Breast epithelium (tissue), 3 donors: Measurements from ENCODE around the gene MDFI.

Source experiments
- POLR2AphosphoS5 ChIP-seq, 3 donors: sonication (generic); formaldehyde crosslinking; IDR thresholded peaks; one replicate each; pipeline ENCODE4 v1.6.1; 2017; ENCODE audit warnings: antibody characterized with exemption in 3 of 3
- TF ChIP-seq, protein P1 (sequence below), 3 donors: fragments of 450-650 bp; IDR thresholded peaks; one replicate each; pipeline ENCODE4 v1.5.1; 2016 to 2017; ENCODE audit warnings: antibody characterized with exemption in 3 of 3, mild to moderate bottlenecking in 3 of 3, moderate library complexity in 3 of 3

DNA sequence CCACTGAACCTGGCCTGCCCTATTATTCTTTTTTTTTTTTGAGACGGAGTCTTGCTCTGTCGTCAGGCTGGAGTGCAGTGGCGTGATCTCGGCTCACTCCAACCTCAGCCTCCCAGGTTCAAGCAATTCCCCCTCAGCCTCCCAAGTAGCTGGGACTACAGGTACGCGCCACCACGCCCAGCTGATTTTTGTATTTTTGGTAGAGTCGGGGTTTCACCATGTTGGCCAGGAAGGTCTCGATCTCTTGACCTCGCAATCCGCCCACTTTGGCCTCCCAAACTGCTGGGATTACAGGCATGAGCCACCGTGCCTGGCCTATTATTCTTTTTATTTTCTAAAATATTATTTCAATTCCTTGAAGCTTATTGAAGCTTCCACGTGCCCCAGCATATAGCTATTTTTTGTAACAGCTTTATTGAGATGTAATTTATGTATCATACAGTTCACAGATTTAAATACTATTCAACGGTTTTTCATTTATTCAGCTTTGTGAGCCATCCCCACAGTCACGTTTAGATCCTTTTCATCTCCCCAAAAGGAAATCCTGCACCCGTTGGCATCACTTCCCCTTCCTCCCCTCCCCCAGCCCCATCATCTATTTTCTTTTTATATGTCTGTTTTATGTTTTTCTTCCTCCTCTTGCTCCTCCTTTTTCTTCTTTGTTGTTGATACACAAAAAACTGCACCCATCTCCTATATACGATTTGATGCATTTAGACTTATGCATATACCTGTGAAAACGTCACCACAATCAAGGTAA, 13.5 kb upstream of the MDFI start:
- TF ChIP-seq, protein P1, sequence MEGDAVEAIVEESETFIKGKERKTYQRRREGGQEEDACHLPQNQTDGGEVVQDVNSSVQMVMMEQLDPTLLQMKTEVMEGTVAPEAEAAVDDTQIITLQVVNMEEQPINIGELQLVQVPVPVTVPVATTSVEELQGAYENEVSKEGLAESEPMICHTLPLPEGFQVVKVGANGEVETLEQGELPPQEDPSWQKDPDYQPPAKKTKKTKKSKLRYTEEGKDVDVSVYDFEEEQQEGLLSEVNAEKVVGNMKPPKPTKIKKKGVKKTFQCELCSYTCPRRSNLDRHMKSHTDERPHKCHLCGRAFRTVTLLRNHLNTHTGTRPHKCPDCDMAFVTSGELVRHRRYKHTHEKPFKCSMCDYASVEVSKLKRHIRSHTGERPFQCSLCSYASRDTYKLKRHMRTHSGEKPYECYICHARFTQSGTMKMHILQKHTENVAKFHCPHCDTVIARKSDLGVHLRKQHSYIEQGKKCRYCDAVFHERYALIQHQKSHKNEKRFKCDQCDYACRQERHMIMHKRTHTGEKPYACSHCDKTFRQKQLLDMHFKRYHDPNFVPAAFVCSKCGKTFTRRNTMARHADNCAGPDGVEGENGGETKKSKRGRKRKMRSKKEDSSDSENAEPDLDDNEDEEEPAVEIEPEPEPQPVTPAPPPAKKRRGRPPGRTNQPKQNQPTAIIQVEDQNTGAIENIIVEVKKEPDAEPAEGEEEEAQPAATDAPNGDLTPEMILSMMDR (IDR thresholded peaks at IDR 0.05) = no peak
- no peak for TF ChIP-seq POLR2AphosphoS5 (IDR thresholded peaks at IDR 0.05)
